Stimulated activated CD8-positive, alpha-beta memory T cell treated with anti-CD3 and anti-CD28 coated beads, Interleukin-12 subunit alpha, Interleukin-12 subunit beta, amount 100 ng/mL, for 24 hours (primary cell): ENCODE results near the gene MICB.
"Not testable (repeated sequence)": the region's sequence is repeated elsewhere in the genome, so short reads cannot be mapped to it uniquely, and the experiment has no call there.

Experiments
- DNase-seq: peaks from one replicate; pipeline ENCODE4 v3.0.0-alpha.2; 2020; ENCODE audit errors: extremely low read depth

The MICB gene

DNA sequence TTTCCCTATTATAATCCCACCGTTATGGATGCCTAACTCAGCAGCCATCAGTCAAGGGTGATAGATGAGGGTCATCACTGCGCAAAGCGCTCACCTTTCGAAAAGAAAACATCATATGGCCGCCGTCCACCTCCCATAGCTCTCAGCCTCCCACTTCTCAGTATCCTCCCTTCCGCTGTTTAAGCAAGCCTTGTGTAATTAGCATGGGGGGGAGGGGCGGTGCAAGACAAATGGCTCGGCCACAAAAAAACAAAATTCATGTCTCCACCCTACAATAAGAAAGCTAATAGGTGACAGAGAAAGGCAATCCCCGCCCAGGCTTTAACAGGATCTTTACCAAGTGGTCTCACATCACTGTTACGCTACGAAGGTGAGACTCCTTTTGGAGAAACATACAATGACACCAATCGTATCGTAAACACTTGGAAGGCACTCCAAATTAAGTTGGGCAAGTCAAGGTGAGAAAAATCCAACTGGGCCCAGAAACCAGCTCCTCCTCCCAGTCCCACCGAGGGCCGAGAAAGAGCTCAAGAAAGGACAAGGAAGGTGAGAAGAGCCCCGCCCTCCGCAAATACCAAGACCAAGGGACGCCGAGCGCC is 43.2 kb downstream of the MICB start:
- DNase-seq: no peak

DNA sequence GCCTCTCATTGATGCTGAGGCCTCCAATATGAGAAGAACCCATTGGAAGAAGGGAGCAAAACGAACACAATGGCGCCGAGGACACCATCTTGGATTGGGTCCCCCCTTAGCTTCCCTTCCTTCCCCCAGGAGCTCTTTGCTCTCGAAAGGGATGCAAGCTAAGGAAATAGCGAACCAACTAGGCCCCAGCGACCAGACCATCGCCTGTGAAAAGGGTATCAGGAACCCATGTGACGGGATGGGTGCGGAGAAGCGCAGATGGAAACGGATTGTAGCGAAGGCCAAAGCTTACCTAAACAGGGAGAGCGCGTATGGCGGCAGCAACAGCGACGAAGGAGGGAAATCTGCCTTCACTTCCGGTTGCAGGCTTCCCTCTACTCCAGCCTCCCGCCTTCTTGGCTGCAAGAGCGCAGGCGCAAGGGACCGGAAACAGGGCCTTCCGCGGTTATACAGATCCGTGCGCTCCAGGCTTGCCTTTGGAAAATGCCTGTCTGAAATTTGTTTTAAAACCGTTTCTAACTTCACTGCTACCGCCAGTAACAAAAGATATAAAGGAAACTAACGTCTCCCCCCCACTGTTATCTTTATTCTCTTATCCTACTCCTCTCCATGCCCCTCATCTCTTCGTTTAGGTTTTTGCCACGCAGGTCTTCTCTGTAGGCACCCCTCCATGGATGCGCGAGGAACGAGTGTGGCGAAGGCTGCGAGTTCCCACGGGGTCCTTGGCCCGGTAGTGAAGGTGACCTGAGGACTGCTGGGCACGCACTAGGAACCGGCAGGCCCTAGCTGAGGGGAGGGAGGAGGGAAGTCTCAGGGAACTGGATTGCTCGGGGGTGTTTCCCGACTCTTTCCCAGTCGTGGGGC is 43.9 kb downstream of the MICB start, which contains the start of gene DDX39B:
TSS of gene DDX39B (minus strand) at position 346 of the 864 bp plus-strand sequence. CDS start 1,471 bp downstream, outside the sequence.
- DNase-seq: peak; percentile 84

DNA sequence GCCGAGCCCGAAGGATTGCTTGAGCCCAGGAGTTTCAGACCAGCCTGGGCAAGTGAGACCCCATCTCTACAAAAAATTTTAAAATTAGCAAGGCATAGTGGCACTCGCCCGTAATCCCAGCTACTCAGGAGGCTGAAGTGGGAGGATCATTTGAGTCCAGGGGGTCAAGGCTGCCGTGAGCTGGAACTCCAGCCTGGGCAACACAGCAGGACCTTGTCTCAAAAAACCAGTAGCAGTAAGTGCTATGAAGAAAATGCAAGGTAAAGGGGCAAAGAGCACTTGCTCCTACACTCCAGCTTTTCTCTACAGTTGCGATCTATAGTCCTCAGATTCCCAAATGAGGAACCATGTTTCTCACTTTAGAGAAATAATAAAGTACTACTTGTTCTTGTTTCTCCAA is 45.7 kb downstream of the MICB start:
- DNase-seq: no peak

DNA sequence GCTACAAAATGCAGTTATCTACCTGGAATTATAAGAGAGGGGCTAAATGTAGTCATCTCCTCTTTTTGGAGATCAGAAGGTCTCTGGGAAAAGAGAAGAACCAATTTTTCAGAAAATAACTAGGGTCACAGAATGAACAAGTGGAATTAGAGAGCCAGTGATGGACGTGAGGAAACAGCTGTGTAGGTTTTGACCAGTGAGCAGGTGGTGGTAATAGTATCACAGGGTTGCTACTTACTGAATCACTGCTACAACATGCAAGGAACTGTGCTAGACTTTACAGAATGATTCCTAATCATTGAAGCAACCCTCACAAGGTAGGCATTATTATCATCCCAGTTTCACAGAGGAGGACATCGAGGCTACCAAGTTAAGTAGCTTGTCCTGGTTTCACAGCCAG is 46.7 kb downstream of the MICB start:
- DNase-seq: no peak

DNA sequence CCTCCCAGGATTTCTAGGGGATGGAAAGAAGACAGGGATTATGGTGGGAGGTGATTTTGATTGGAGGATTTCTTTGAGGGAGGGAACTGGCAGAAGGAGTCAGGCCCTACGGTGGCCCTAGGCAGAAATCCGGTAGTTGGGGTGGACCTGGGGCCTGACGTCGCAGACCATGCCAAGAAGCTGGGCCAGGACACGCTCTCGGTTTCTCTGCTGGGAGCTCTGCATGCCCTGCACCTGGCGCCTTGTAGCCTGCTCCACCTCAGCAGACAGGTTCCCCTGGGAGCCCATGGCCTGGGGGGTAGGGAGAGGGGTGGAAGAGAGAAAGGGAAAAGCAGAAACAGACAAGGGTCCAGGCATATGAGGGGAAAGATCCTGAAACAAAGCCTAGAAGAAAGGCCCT is 47.3 kb downstream of the MICB start:
- DNase-seq: no peak

DNA sequence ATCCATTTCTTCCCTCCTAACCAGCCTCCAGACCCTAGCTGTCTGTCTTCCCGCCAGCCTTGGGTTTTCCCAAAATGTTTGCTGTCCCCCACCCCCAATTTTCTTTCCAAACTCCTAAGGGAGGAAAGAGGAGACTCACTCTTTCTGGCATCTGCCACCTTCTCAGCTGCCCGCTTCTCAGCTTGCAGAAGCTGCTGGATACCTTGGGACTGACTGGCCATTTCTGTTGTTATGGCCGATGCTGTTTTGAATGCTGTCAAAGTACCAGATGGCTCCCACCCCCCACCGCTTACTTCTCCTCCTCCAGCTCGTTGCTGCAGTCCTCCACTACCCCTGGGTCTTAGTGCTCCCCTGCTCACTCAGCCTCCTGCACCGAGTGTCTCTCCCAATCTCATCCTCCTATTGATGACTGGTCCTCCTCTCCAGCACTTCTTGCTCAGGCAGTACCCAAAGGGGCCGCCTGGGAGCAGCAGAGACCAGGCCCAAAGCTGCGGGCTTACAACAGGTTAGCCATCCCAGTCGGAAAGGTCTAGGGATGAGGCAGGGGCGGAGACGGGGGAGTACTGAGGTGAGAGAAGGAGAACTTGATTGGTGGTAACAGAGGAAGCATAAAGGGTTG is 48.5 kb downstream of the MICB start, which contains the start of gene ATP6V1G2:
TSS of gene ATP6V1G2 (minus strand) at position 270 of the 619 bp plus-strand sequence. CDS start at position 221, 49 bp downstream.
- peak; percentile 65 for DNase-seq

DNA sequence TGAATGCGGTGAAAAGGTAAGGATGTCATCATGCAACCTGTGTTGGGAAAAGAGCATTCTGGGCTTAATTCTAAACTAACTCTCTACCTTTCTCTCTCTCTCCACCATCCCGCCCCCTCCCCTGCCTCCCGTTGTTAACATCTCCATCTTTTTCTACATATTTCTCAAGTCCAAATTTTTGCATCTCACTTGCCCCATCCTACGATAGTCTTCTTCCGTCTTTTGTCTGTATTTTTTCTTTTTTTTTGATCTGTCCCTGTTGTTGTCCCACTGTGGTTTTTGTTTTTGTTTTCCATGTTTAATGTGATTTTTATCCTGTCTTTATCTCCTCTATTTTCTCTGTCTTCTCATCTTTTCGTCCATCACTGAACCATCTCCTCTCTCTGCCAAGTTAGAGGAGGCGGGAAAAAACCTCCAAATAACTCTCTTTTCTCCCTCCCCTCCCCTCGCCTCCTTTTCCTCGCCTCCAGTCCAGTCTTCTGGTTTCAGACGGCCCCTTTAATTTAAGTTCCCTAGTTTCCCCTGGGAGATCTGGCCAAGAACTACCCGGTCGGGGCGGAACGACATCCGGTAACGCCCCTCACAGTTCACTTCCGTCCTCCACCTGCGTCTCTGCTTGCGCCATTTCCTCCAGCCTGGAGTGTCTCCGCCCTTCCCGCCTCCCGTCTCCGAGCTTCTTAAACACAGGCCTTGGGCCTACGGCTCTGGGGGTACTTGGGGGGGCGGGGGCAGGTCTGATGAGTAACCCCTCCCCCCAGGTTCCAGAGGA is 49.2 kb downstream of the MICB start, which contains the start of gene NFKBIL1:
TSS of gene NFKBIL1 (plus strand) at position 651 of the 769 bp plus-strand sequence. CDS start at position 738, 87 bp downstream.
- peak; percentile 81 for DNase-seq

DNA sequence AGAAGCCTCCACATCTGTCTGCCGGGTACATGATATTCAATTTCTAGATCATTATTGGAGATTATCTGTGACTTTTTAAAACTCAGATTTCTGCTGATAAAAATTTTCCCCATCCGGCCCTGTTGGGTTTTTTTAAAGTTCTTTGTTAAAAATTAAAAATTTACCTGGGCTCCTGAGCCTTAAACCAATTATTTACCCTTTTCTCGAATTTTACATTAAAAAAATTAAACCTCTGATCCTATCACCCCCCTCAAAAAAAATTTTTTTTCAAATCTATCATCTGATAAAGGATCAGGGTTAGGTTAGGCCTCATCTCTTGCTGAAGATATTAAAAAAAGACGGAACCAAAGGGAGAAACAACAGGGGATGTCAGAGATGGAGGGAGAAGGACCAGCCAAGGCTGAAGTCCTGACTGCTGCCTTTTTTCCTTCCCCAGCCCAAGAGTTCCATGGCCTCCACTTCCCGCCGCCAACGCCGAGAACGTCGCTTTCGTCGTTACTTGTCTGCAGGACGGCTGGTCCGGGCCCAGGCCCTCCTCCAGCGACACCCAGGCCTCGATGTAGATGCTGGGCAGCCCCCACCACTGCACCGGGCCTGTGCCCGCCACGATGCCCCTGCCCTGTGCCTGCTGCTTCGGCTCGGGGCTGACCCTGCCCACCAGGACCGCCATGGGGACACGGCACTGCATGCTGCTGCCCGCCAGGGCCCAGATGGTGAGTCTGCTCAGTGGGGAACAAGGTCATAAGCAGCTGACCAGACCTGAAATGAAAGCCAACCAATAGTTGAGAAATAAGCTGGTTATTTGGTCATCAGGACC is 50.0 kb downstream of the MICB start:
- DNase-seq: no peak

DNA sequence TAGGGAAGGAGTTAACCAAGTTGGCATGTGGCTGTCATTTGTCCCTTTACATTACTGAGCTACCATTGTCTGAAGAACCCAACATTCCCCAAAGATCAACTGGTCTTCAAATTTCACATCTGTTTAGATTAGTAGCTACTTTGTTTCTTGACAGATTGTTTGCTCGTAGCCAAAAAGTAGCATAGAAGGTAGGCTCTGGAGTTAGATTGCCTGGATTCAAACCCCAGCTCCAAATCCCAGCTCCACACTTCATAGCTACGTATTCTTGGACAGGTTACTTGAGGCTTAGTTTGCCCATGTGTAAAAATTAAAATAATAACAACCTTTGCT is 50.6 kb downstream of the MICB start:
- no peak for DNase-seq

DNA sequence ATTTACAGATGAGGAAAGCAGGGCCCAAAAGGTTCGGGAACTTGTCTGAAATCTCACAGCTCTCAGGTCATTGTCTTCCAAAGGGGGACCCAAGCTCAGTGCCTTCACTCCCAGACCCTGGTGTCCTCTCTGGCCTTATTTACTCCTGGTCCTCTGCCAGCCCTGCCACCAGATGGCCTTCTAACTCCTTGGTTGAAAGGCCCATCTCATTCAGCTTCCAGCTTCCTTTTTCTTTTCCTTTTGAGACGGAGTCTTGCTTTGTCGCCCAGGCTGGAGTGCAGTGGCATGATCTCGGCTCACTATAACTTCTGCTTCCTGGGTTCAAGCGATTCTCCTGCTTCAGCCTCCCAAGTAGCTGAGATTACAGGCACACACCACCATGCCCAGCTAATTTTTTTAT is 53.4 kb downstream of the MICB start:
- DNase-seq: not testable (repeated sequence)

DNA sequence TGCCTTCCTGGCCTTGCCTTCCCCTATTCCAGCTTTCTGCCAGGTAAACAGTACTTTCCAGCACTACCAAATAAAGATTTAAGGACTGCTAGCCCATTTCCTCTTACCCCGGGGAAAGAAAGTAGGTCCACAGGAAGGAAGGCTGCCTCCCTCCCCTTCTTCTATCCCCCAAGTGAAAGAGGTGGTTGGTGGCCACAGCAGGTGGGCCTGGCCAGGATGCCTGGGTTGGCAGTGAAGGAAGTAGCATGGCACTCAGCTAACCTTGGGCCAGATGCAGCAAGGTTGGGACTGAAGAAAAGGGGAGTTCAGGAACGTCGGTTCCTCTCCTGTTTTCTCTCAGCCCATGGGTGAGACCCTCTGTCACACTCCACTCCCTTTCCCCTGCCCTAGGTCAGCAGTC is 58.4 kb downstream of the MICB start:
- DNase-seq: no peak

DNA sequence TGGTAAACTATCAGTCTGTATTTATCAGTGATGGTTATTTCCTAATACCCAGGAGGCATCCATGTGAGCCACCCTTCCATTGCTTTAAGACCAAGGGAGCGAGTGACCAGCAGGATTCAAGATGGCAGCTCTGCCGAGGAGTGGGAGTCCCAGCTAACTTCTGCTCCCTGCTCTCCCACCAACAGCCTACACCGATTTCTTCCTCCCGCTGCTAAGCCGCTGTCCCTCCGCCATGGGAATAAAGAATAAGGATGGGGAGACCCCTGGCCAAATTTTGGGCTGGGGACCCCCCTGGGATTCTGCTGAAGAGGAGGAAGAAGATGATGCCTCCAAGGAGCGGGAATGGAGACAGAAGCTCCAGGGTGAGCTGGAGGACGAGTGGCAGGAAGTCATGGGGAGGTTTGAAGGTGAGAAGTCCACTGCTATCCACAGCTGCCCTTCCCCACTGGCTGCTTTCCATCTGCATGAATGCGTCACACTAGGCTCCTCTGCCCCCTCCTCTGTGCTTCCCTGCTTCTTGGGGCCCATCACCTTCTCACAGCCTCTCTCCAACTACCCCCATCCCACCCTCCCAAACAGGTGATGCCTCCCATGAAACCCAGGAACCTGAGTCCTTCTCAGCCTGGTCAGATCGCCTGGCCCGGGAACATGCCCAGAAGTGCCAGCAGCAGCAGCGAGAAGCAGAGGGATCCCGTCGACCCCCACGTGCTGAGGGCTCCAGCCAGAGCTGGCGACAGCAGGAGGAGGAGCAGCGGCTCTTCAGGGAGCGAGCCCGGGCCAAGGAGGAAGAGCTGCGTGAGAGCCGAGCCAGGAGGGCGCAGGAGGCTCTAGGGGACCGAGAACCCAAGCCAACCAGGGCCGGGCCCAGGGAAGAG is 59.7 kb downstream of the MICB start:
- DNase-seq: no peak

DNA sequence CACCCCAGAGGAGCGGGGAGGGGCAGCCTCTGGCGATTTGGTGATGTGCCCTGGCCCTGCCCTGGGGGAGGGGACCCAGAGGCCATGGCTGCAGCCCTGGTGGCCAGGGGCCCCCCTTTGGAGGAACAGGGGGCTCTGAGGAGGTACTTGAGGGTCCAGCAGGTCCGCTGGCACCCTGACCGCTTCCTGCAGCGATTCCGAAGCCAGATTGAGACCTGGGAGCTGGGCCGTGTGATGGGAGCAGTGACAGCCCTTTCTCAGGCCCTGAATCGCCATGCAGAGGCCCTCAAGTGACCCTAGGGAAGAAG is 60.3 kb downstream of the MICB start:
- DNase-seq: no peak

DNA sequence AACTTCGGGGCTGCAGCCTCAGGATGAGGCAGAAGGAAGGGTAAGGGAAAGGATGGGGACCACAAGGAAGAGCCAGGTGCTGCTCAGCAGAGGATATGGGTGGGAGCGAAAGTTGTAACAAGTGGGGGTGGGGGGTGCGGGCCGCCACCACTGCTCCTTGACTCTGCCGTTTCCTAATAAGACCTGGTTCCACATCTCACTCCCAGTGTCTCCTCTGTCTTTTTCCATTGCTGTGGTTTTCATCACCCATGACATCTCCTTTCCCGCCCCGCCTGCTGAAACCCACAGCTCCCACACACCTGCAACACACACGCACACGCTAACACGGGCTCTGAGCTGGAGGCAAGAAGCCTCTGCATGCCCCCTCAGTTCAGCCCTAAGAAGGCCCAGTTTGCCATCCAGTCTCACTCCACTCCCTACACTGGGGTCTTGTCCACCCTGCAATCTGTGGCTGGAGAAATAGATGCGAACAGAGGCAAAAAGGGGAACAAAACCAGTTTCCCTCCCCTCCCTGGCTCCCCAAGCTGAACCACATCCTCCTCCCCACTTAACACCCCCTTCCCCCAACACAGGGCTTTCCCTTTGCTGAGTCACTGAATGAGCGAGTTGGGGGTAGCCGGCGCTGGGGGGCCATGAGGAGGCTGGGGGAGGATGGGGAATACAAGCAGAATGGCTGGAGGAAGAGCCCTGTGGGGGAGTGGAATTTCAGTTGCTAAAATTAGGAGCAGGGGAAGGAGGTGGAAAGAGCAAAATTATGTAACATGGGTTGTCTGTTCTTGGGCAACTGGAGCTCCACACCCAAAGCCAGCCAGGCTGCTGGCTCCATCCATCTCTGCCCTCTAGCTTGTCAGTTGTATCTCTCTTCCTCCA is 60.9 kb downstream of the MICB start:
- DNase-seq: no peak

DNA sequence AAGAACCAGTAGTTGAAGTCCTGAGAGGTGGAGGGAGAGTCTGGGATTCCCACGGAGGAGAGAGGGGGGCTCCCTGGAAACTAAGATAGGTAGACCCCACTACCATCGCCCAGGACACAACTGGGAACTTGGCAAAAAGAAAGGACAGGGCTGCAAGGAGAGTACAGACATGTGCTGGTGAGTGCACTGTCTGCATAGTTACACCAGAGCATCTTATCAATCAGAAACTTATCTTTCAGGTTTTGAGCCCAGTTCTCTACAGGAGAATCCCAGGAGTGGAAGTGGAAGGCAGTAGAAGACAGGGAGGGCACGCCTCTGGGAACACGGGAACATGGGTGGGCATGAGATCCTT is 61.6 kb downstream of the MICB start:
- no peak for DNase-seq

DNA sequence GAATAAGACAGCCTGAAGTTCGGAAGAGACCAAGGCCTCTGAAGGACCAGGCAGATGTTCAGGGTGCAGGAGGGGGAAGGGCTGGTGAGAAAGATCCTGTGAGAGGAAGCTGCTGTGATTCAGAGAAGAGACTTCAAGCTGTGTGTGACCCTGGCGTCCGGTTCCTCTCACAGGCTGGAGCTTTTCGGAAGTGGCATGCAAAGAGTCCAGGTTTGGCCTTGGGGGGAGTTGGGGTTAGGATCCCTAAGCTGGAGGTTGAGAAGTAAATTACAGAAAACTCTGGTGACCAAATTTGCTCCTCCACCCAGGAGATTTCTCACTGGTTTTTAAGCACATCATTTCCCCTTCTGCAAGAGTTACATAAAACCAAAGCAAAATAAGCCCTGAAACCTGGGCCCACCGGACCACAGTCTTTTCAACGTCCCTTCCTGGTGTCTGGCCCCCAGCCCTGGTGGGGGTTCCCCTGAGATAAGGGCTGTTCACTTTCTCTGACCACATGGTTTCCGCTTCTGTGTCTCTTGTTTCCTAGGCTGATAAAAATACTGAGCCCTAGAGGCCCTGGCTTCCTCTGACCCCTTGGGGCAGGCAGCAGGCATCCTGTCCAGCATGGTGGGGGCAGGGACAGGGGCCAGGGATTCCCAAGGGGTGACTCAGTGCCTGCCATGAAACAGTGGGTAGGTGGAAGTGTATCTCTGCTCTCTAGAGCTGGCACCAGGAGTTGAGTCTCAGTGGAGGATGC is 62.2 kb downstream of the MICB start:
- DNase-seq: no peak

DNA sequence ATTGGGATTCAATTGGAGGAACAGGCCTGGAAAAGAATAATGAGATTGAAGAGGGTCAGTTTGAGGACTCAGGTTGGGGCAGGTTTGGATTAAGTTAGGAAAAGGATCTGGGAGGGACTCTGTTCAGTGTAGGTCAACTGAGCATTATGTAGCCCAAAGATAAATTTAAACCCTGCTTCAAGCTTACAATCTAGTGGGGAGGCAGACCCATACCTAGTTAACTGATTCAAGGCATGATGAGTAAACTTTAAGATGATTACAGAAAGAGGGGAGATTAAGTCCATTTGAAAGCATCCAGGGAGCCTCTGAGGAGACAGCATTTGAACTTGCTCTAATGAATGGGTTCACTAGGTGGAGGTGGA is 62.7 kb downstream of the MICB start:
- DNase-seq: no peak
